Activated T-helper 9 cell treated with anti-CD3 and anti-CD28 coated beads, Interleukin-2, amount 50 U/mL, for 16 hours (primary cell): ENCODE measurements around the gene CCDC167.

Source experiments
- DNase-seq: peaks from one replicate; pipeline ENCODE4 v3.0.0-alpha.2; 2020; ENCODE audit warnings: low read depth

Gene CCDC167

DNA sequence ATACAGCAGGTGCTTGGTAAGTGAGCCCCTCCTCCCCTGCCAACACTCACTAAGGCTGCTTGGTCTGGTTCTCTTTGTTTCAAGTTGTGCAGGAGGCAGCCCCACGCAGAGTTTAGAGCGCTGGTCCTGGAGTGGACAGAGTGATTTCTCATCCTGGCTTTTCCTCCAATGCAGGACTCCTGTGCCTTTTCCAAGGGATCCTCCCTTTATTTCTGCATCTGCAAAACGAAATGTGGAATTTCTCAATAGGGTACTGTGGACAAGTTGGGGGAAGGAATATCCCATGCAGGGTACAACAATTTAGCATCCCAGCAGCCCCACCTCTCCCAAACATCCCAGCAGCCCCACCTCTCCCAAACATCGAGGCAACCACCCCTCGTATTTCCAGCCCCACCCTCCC lies 30.6 kb upstream of the CCDC167 start:
- DNase-seq = no peak

DNA sequence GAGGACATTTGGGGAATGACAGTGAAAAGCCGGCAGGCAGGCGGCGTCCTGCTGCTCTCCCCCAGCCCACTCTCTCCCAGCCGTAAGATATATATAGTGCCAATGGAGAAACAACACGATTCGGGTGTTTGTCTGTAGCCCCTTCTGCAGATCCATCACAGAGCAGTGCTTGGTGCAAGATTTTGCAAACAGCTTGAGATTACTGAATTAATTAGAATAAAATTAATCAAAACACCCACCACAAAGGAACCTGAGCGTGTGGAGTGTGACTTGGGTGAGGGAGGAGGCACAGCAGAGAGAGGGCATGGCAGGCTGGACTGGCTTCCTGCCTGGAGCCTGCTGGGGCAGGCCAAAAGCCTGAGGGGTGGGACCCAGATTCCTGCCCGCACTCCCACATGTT lies 28.8 kb upstream of the CCDC167 start:
- DNase-seq = no peak

DNA sequence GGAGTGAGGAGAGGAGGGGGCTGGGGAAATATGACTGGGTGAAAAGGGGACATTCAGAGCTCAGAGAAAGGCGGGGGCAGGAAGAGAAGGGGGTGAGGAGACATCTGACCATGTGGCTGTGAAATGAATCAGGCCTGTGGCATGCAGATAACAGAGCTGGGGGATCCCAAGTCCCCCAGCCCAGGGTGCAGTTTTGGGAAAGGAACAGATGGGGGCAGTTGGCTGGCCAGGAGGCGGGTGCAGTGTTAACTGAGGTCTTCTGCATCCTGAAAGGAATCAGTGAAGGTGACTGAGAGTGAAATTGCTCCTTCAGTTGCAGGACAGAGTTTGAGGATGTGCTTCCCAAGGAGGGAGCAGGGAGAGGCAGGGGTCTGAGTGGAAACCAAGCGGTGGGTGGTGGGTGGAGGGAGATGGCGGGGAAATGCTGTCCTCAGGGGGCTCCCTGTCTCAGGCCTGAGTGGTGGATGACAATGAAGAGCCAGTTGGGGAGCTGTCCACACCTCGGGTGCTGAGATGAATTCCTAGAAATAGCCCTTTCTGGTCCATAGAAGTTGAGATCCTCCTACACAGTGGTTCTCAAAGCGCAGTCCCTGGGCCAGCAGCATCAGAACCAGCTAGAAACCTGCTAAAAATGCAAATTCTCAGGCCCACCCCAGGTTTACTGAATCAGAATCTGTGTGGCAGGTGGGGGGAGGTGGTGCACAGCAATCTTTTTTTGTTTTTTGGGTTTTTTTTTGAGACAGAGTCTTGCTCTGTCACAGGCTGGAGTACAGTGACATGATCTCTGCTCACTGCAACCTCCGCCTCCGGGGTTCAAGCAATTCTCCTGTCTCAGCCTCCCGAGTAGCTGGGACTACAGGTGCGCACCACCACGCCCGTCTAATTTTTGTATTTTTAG lies 26.0 kb upstream of the CCDC167 start:
- DNase-seq = no peak

GRCh38 chr6:37524970-37525318 lies 25.3 kb upstream of the CCDC167 start:
- DNase-seq = no peak

DNA sequence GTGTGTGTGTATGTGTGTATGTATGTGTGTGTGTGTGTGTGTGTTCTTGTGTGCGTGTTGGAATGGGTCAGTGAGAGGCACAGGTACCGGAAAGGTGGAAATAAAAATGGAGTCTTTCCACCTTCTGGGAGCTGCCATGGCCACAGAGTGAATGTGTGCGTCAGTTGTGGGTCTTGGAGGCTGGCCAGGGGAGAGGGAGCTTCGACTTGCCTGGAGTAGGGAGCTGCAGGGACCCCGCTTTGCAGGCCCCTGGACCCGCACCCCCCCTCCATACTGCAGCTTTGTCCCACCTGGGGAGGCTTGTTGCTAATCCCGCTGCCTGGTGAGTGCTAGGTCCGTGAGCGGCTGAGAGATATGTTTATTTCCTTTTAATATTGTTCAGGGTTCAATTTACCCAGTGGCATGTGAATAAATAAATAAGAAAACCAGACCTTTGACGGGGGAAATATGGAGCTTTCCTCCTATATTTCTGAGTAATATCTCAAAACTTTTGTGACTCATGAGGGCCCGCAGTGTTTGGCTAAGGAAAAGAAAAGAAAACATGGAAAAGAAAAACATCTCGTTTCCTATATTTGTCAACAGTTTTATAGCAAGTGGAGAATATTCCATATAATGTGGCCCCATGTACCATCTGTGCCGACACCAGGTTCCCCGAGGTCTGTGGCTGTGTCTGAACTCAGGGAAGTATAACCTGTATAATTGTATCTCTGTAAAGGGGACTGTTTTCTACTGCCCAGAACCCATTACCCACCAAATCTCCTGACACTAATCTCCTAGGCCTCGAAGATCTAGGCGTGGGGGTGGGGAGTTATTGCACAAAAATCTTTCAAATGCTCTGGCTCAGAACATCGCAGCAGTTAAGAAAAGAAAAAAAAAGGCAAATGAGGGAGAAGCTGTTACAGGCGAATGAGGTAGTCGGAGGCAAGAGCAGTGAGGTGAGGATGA lies 24.6 kb upstream of the CCDC167 start:
- no peak for DNase-seq

GRCh38 chr6:37523412-37523811 lies 23.7 kb upstream of the CCDC167 start:
- no peak for DNase-seq

- DNase-seq = no peak
Measured at GRCh38 chr6:37522836-37523235, 23.1 kb upstream of the CCDC167 start.

DNA sequence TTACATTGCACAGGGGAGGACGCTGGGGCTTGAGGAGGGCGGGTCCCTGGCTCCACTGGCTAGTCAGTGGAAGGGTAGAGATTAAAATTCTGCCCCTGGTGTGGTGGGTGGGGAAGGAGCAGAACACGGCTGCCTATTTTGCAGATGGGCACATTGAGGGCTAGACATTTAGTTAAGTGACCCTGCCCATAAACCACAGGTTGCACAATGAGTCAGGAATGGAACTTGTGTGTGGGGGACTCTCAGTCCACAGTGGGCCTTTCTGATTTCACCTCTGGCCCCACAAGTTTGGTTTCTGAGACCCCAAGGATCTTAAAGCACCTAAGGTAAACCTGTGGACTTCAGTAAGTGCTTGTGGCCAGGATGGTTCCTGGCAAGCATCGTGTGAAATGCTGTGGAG lies 22.0 kb upstream of the CCDC167 start:
- DNase-seq = no peak

GRCh38 chr6:37520926-37521325 lies 21.2 kb upstream of the CCDC167 start:
- no peak for DNase-seq

DNA sequence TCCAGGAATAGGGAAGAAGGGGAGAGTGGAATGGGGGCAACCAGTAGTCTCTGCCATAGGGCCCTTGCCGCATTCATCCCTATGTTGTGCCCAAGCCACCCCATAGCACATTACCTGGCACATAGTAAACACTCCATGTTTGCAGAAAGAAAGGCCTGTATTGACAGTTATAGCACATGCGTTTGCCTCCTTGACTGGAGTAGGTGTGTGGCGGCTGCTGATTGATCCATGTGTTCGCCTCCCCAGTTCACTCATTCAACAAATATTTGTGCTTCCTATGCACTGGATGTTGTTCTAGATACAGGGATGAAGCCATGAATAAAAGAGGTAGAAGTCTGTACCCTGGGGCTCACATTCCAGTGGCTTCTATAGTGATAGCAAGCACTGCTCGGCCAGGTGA lies 19.8 kb upstream of the CCDC167 start:
- no peak for DNase-seq

- no peak for DNase-seq
Measured at GRCh38 chr6:37518116-37518515, 18.4 kb upstream of the CCDC167 start.

GRCh38 chr6:37517411-37517812 lies 17.7 kb upstream of the CCDC167 start:
- peak; percentile 66 for DNase-seq

DNA sequence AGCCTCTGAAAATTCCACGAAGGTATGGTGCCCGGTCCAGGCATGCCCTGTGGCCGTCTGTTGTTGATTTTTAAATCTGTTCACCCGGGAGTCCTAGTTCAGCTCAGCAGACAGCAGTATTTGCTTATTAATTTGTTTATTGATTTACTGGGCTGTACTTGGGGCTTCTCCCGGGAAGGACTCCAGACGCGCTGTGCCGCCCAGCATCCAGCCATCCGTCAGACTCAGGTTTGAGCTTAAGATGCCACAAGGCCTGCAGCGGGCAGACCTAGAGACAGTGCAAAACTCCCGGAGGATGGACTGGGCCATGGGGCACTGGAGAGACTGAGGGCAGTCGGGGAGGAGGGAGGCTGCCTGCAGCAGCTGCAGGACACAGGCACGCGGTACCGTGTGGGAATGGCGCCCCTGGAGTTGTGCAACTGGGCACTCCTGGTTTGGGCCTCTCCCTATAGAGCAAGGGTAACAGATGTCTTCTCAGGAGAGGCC lies 17.3 kb upstream of the CCDC167 start:
- DNase-seq = no peak

GRCh38 chr6:37516076-37516919 lies 16.6 kb upstream of the CCDC167 start:
- DNase-seq = peak; percentile 84

GRCh38 chr6:37515712-37516075 lies 16.0 kb upstream of the CCDC167 start:
- no peak for DNase-seq

DNA sequence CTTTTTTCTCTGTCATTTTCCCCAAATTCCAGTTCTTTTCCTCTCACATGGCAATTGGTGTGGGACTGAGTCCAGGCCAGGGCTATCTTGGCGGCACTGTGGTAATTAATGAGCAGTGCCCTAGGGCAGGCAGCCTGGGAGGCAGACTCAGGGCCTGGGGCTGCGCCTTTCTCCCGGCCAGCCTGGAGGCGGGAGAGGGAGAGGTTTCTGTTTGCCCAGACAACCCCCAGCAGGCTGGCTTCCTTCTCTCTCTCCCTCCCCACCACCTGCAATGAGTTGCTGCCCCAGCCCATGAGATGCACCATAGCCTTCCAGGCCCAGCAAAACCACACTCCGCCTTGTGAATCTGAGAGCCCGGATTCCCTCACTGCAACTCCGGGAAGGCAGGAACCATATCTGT lies 15.1 kb upstream of the CCDC167 start:
- DNase-seq = no peak

DNA sequence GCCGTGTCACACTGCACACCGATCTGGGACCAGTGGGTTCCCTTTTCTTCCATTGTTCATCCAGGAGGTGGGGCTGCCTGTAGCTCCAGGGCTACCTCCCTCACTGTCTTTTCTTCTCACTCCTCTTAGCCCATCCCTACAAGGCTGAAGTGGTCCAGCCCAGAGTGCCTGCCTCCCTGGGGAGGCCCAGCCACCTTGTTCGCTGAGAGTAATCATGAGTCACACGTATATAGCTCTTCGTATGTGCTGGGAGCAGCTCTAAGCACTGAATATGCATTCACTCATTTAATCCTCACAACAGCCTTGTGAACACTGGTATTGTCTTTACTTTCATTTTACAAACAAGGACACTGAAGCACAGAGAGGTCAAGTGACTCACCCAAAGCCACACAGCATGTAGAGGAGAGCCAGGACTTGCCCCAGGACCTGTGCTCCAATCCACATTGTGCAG lies 14.7 kb upstream of the CCDC167 start:
- DNase-seq = peak; percentile 36

GRCh38 chr6:37513576-37513975 lies 13.9 kb upstream of the CCDC167 start:
- DNase-seq = no peak

DNA sequence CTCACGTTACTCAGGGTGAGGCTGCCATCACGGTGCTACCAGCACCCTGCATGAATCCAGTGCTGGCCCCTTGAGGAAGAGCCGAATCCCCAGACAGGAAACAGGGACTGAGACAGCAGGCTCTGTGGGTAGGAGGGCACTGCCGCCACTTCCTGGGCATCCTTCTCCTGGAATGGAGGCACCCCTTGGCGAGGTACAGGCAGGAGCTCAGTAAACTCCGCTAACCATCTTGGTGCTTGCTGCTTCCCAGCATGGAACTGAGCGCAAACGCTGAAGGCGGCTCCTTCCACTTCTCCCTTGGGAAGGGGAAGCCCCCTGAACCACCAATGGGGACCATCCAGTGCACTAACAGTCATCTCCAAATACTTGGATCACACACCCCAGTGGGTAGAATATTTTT lies 13.5 kb upstream of the CCDC167 start:
- no peak for DNase-seq

DNA sequence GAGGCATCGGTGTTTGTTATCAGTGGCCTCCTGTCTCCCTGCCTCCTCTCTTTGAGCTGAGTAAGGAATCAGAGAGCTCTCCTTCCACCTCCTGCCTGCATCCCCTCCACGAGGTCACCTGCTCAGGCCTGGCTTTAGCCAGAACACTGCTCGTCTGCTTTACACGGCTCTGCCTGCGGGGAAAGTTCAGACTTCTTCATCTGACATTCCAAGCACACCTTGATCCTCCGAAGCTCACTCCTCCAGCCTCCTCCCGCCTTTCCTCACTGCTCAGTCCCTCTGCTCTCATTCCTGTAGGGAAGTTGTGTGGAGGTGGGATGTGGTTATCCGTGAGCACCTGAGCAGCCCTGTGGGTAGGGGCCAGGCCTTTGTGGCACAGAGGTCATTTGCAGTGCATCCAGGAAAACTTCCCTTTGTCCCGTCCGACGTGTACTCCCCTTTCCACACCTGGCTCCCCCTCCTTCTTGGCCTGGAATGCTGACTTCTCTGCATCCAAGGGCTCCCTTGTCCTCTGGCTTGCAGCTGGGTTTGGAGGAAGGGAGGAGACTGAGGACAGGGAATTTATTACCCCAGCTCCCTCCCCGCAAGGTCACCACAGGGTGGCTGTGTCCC lies 12.8 kb upstream of the CCDC167 start:
- DNase-seq = no peak

- DNase-seq = no peak
Measured at GRCh38 chr6:37511910-37512399, 12.3 kb upstream of the CCDC167 start.
